G401 (cell line): Measurements from ENCODE around the gene THOP1. TPM values are rescaled to one million over a fixed set of nuclear protein-coding genes. Genes with fewer than 3 reads are reported as not detected.
"Not testable (repeated sequence)": the region's sequence is repeated elsewhere in the genome, so short reads cannot be mapped to it uniquely, and the experiment has no call there.

Experiments
- DNase-seq: peaks from one replicate; pipeline ENCODE4 v3.0.0-alpha.2; 2015; ENCODE audit warnings: low spot score
- in situ Hi-C: cut with HindIII; loops from 2 replicates; pipeline ENCODE4 v1.10.0; 2016; ENCODE audit warnings: low sequenced_read_pairs, mixed read lengths
- total RNA-seq: library from RNA; depleted of rRNA; stranded (reverse); fragments of >200 nt; shearing (Covaris generic); gene quantifications from 2 replicates; pipeline ENCODE4 v1.2.3, GENCODE V29; 2014

THOP1 gene
- total RNA-seq, 1 experiment from 2014 or later: 385 TPM

GRCh38 chr19:2812414-2813234 is 27.3 kb downstream of the THOP1 start:
- DNase-seq: no peak
- in situ Hi-C loops: no loop called here

GRCh38 chr19:2813235-2814160 is 28.2 kb downstream of the THOP1 start:
- in situ Hi-C loops: no loop called here
- peak; percentile 25 for DNase-seq

GRCh38 chr19:2814426-2814825 is 29.1 kb downstream of the THOP1 start:
- no peak for DNase-seq
- in situ Hi-C loops: no loop called here

- no peak for DNase-seq
- in situ Hi-C loops: no loop called here
Observed at GRCh38 chr19:2815191-2815614, 29.9 kb downstream of the THOP1 start.

- no peak for DNase-seq
- in situ Hi-C loops: no loop called here
Observed at GRCh38 chr19:2815923-2816322, 30.6 kb downstream of the THOP1 start.

- in situ Hi-C loops: no loop called here
- no peak for DNase-seq
Observed at GRCh38 chr19:2816641-2817040, 31.3 kb downstream of the THOP1 start.

- in situ Hi-C loops, DNase-seq: not testable (repeated sequence)
Observed at GRCh38 chr19:2817237-2817829, 32.0 kb downstream of the THOP1 start.

GRCh38 chr19:2819540-2820111 is 34.3 kb downstream of the THOP1 start, which contains the start of gene ZNF554:
ZNF554 (plus strand) TSS chr19:2819868; CDS start chr19:2820072, 204 bp downstream.
- peak; percentile 94 for DNase-seq
- in situ Hi-C loops: no loop called here

GRCh38 chr19:2820112-2820702 is 34.9 kb downstream of the THOP1 start:
- no peak for DNase-seq
- in situ Hi-C loops: no loop called here

- in situ Hi-C loops: no loop called here
- no peak for DNase-seq
Observed at GRCh38 chr19:2822846-2823245, 37.5 kb downstream of the THOP1 start.

- DNase-seq: no peak
- in situ Hi-C loops: no loop called here
Observed at GRCh38 chr19:2823646-2824045, 38.3 kb downstream of the THOP1 start.

- in situ Hi-C loops: no loop called here
- no peak for DNase-seq
Observed at GRCh38 chr19:2824129-2824528, 38.8 kb downstream of the THOP1 start.

GRCh38 chr19:2827022-2827421 is 41.7 kb downstream of the THOP1 start:
- in situ Hi-C loops: no loop called here

GRCh38 chr19:2827840-2828489 is 42.7 kb downstream of the THOP1 start:
- no peak for DNase-seq
- in situ Hi-C loops: no loop called here

More at GRCh38 chr19:2827022-2827421, 41.7 kb downstream of the THOP1 start:
- DNase-seq: no peak

- in situ Hi-C loops: no loop called here
- no peak for DNase-seq
Observed at GRCh38 chr19:2834294-2834871, 49.1 kb downstream of the THOP1 start.

- DNase-seq: no peak
- in situ Hi-C loops: no loop called here
Observed at GRCh38 chr19:2837430-2837829, 52.1 kb downstream of the THOP1 start.

GRCh38 chr19:2840794-2841791 is 55.8 kb downstream of the THOP1 start, which contains the start of gene ZNF555:
ZNF555 (plus strand) TSS chr19:2841475; CDS start chr19:2841573, 98 bp downstream.
- in situ Hi-C loops: no loop called here
- peak; percentile 100 for DNase-seq
